ENCODE data around the gene MTCL3.
"Not testable (repeated sequence)": the region's sequence is repeated elsewhere in the genome, so short reads cannot be mapped to it uniquely, and the experiment has no call there.

Gene MTCL3

GRCh38 chr6:127464881-127465459 lies 54.2 kb downstream of the MTCL3 start:
- peak; percentile 71 for DNase-seq

DNA sequence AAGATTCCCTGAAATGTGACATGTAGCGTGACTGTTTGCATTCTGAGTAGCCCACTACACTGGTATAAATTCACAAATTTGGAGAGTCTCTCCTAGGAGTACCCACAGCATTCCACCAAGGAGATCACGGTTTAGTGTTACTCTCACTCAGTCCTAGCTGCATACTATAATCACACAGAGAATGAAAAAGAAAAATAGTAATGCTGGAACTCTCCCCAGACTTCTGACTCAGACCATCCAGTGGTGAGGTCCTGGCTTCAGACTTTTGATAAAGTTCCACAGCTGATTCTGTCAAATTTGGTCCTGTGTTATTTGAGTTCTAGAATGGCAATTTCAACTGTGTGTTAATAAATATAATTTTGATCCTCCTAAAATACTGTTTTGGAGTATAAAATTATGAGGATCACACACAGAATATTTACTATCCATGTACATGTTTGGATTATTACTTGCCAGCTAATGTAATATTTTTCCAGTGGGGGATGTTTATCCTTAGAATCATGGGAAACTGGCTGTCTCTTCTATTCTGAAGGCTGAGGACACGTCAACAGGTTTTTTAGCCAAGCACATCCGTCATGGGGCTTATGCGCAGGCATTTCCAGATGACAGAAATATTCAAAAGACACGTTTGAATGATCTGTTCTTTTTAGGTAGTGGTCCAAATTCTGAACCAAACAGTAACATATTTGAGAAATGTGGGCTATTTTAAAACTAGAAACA lies 54.8 kb downstream of the MTCL3 start:
- DNase-seq, result no peak

- peak; percentile 48 for DNase-seq
Observed at GRCh38 chr6:127463056-127463455, 56.1 kb downstream of the MTCL3 start.

DNA sequence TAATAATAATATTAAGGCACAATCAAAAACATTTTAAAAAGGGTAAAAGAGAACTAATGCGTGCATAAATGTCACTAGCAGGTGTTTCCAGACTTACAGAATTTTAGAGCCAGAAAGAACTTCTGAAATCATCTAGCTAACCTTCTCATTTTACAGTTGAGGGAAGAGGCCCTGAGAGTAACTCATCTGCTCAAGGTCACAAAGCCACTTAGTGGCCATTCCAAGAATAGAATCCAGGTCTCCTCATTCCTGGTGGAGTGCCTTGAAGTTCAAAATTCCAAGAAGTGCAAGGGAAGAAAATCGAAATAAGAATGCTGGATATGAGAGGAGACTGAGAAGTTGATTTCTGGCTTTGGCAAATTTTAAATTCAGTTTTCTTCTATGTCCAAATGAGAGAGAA lies 56.8 kb downstream of the MTCL3 start:
- no peak for DNase-seq

DNA sequence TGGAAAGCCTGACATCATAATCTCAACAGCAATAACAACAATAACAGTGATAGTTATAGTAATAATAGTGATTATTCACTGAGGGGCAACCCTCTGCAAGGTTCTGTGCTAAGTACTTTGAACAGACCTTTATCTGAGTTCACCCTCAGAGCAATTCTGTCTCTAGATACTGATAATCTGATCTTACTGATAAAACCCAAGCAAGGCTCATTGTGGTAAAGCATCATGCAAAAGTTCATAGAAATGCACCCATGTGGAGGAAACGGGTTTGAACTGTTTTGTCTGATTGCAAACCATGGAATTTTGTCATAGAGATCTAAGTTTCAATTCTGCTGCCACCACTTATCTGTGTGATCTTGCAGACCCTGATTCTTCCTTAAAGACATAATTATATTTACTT lies 58.7 kb downstream of the MTCL3 start:
- no peak for DNase-seq

DNA sequence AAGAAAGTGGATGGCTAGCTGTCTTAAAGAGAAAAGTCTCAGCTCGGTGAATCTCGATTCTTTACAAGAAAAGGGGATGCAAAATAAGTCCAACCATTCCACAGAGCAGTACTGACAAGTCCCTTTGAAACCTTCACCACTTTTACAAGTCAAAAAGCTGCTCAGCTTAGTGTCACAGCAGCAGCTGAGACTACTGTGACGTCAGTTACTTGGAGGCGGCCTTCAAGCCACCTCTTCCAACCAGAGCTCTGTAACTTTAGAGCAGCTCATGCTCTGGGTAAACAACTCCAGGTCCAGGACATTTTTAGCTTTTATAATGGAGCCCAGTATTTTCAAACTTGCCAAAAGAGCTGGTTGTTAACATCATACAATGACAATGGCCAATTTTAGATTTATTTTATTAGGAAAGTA lies 59.9 kb downstream of the MTCL3 start, which contains the start of gene KIAA0408:
Gene KIAA0408, minus strand, starts transcription at position 159 of the 411 bp plus-strand sequence. CDS start 5,408 bp downstream, outside the sequence.
- DNase-seq, result peak; percentile 54

- DNase-seq, result peak; percentile 20
Observed at GRCh38 chr6:127458817-127459216, 60.3 kb downstream of the MTCL3 start.

DNA sequence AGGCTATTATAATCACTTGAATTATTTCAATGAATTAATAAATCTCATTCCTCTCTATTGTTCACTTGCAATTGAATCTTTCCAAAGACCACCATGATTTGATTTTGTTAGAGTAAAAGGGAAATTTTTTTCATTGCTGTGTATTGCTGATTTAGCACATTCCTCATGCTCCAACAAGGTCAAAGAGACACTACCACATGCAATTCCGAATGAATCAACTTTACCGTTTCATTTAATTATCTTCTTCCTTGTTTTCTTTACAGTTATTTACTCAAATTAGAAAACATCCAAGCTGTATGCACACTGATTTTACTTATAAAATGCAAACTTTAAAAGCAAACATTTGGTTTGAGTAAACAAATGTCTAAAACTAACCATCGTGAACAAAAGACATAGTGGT lies 60.9 kb downstream of the MTCL3 start:
- DNase-seq, result no peak

GRCh38 chr6:127457456-127458064 lies 61.6 kb downstream of the MTCL3 start:
- DNase-seq, result no peak

DNA sequence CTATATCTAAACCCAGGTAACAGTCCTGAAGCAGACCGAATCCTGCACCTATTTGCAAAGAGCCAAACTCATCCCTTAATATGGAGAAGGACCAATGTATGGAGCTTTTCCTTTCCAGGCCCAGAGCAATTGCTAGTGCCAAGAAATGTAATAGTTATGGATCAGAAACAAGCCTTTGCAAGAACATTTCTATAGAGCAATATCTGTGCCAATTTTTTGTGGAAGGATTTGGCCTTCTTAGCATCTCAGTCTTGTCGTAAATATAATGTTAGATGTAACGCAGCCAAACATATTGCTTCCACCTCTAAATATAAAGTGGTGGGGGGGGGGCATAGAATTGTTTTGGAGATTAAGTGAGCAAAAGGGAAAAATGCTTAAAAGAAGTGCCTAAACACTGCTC lies 62.7 kb downstream of the MTCL3 start:
- no peak for DNase-seq

DNA sequence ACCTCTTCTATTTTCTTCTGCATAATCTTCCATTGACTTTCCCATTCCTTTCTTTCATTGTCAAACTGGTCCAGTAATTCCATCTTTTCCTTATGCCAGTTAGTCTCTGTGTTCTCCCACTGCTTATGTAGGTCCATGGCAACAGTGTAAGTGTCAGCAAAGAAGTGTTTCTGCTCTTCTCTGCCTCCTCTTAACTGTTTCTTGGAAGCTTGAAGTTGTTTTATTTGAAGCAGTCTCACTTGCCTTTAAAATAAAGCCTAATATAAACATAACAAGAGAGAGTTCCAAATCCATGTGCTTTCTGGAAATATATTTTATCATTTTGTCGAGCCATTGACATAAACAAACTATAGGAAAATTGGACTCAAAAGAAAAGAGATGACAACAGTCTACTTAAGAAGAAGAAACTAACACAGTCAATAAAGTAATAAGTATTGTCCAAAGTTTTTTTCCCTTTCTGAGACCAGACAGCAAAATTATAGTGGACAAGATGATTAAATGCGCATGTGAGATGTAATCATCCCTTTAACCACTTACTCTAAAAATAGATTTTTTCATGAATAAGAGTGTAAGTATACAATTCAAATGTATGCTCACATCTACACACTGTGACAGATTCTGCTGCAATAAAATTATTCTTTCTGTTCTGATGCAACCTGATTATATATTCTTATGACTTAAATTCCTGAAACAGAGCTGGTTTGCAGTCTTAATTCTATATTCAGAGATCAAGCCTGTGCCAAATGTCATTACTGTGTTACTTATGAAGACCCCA lies 65.1 kb downstream of the MTCL3 start:
- DNase-seq, result no peak

- no peak for DNase-seq
Observed at GRCh38 chr6:127452803-127453202, 66.3 kb downstream of the MTCL3 start.

- no peak for DNase-seq
Observed at GRCh38 chr6:127451388-127451787, 67.7 kb downstream of the MTCL3 start.

- no peak for DNase-seq
Observed at GRCh38 chr6:127447780-127448179, 71.4 kb downstream of the MTCL3 start.

- no peak for DNase-seq
Observed at GRCh38 chr6:127446356-127446755, 72.8 kb downstream of the MTCL3 start.

GRCh38 chr6:127441881-127442280 lies 77.3 kb downstream of the MTCL3 start:
- no peak for DNase-seq

- no peak for DNase-seq
Observed at GRCh38 chr6:127439718-127440117, 79.4 kb downstream of the MTCL3 start.

DNA sequence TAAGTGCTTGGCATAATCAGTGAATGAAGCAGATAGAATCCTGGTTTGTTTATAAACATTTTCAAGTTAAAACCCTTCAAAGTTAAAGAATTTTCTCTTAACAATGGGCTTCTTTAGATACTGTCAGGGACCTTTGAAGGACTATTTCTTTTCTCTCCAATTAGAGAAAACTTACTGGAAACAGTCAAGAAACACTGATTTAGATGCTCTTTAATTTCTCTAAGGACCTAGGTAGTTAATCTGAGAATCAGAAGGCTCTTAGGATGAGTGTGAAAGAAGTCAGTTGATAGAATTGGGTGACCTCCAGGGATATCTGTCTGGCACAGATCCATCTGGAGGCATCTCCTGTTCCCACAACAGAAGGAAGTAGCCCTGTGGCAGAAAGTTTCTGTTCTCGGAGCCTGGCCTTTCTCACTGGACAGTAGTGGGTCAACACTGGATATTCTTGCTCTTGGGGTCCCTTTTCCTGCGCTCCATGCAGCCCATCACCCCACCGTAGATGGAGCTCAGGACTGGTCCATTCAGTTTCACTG lies 82.5 kb downstream of the MTCL3 start:
- DNase-seq, result no peak

- DNase-seq, result no peak
Observed at GRCh38 chr6:127435626-127436220, 83.4 kb downstream of the MTCL3 start.

DNA sequence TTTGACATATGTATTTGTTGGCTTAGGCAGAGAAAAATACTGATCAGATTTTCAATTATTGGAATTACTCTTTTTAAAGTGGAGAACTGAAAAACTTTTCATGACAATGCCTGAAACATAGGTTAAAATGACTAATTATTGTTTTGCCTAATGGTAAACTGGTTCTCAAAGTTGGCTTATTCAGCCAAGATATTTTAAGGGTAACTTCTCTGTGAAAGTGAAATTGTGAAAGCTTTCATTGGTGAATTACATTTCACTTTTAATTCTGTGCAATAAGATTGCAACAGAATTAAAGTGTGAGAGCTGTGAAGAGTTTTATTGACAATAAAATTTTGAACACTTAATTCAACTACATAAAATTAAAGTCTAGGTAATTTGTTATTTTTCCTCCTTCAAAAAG lies 84.5 kb downstream of the MTCL3 start:
- no peak for DNase-seq

DNA sequence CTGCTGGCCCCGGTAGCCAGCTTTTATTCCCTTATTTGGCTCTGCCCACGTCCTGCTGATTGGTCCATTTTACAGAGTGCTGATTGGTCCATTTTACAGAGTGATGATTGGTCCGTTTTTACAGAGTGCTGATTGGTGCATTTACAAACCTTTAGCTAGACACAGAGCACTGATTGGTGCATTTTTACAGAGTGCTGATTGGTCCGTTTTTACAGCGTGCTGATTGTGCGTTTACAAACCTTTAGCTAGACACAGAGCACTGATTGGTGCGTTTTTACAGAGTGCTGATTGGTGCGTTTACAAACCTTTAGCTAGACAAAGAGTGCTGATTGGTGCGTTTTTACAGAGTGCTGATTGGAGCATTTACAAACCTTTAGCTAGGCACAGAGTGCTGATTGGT lies 90.6 kb downstream of the MTCL3 start:
- DNase-seq, result not testable (repeated sequence)

GRCh38 chr6:127423921-127424320 lies 95.2 kb downstream of the MTCL3 start:
- DNase-seq, result no peak

Data from DMS53 (cell line).